Activated CD4-positive, alpha-beta memory T cell treated with anti-CD3 and anti-CD28 coated beads, Interleukin-2, amount 10 ng/mL, durations not matched to agents 7 days and 5 days (primary cell): ENCODE measurements around the gene TRHDE. TPM values are rescaled to one million over a fixed set of nuclear protein-coding genes. Genes with fewer than 3 reads are reported as not detected.
"Not testable (repeated sequence)": the region's sequence is repeated elsewhere in the genome, so short reads cannot be mapped to it uniquely, and the experiment has no call there.

ENCODE experiments used
- CTCF ChIA-PET: fragments of 350-600 bp; sonication (Branson Sonifier 250); formaldehyde crosslinking; loops from one replicate; lab custom pipeline; 2021; ENCODE audit warnings: antibody characterized with exemption, inconsistent platforms; lab: Charles Lee
- POLR2A ChIA-PET: fragments of 350-600 bp; sonication (Branson Sonifier 250); formaldehyde crosslinking; loops from one replicate; lab custom pipeline; 2021; ENCODE audit warnings: antibody characterized with exemption; lab: Charles Lee
- DNase-seq: peaks from one replicate; pipeline ENCODE4 v3.0.0-alpha.2; 2020
- H3K27ac Mint-ChIP-seq: one replicate; pipeline ENCODE4 v1.8.0; 2021; ENCODE audit warnings: mild to moderate bottlenecking, mixed read lengths
- H3K27me3 Mint-ChIP-seq: one replicate; pipeline ENCODE4 v1.8.0; 2021; ENCODE audit warnings: mixed read lengths
- H3K36me3 Mint-ChIP-seq: one replicate; pipeline ENCODE4 v1.8.0; 2021; ENCODE audit warnings: low read depth, mixed read lengths
- H3K4me1 Mint-ChIP-seq: one replicate; pipeline ENCODE4 v1.8.0; 2021; ENCODE audit warnings: mixed read lengths
- H3K4me3 Mint-ChIP-seq: one replicate; pipeline ENCODE4 v1.8.0; 2021; ENCODE audit warnings: mild to moderate bottlenecking, mixed read lengths
- H3K9me3 Mint-ChIP-seq: one replicate; pipeline ENCODE4 v1.8.0; 2021; ENCODE audit warnings: mixed read lengths
- total RNA-seq, 2 experiments: library from RNA; stranded (reverse); gene quantifications; one replicate each; pipeline ENCODE4 v1.2.3, GENCODE V29; 2021

The TRHDE gene
- total RNA-seq, 2 experiments from 2014 or later = not detected

GRCh38 chr12:72520044-72520678 is 248.0 kb downstream of the TRHDE start:
- H3K4me1 Mint-ChIP-seq, CTCF ChIA-PET, H3K4me3 Mint-ChIP-seq, H3K9me3 Mint-ChIP-seq, POLR2A ChIA-PET, H3K27me3 Mint-ChIP-seq, H3K27ac Mint-ChIP-seq, H3K36me3 Mint-ChIP-seq, DNase-seq: not testable (repeated sequence)

- H3K27me3 Mint-ChIP-seq = no peaks in the 10 kb centered on the region
- no peak overlapping the region for H3K4me3 Mint-ChIP-seq
- ChIA-PET POLR2A (no interaction called here), CTCF (no interaction called here)
- DNase-seq = no peak
- H3K27ac Mint-ChIP-seq = no peak overlapping the region
- peaks cover 3% of the 10 kb centered on the region for H3K9me3 Mint-ChIP-seq
- no peaks in the 10 kb centered on the region for H3K4me1 Mint-ChIP-seq
- no peaks in the 10 kb centered on the region for H3K36me3 Mint-ChIP-seq
These were observed 249.2 kb downstream of the TRHDE start for GRCh38 chr12:72521326-72521725.

- DNase-seq = no peak
- Mint-ChIP-seq H3K27ac (no peak overlapping the region), H3K4me3 (no peak overlapping the region), H3K36me3 (no peaks in the 10 kb centered on the region), H3K27me3 (no peaks in the 10 kb centered on the region), H3K4me1 (no peaks in the 10 kb centered on the region), H3K9me3 (peaks cover 6% of the 10 kb centered on the region)
- ChIA-PET CTCF (no interaction called here), POLR2A (no interaction called here)
These were observed 250.2 kb downstream of the TRHDE start for GRCh38 chr12:72522411-72522810.

GRCh38 chr12:72523754-72524153 is 251.6 kb downstream of the TRHDE start:
- POLR2A ChIA-PET = no interaction called here
- H3K27me3 Mint-ChIP-seq = no peaks in the 10 kb centered on the region

GRCh38 chr12:72535212-72535990 is 263.2 kb downstream of the TRHDE start:
- H3K9me3 Mint-ChIP-seq = no peaks in the 10 kb centered on the region
- H3K4me3 Mint-ChIP-seq = no peak overlapping the region
- no peak overlapping the region for H3K27ac Mint-ChIP-seq
- no peaks in the 10 kb centered on the region for H3K27me3 Mint-ChIP-seq
- no peaks in the 10 kb centered on the region for H3K4me1 Mint-ChIP-seq
- ChIA-PET CTCF (no interaction called here), POLR2A (no interaction called here)
- no peaks in the 10 kb centered on the region for H3K36me3 Mint-ChIP-seq
- no peak for DNase-seq

More at GRCh38 chr12:72523754-72524153, 251.6 kb downstream of the TRHDE start:
- Mint-ChIP-seq H3K4me3 (no peak overlapping the region), H3K27ac (no peak overlapping the region), H3K4me1 (no peaks in the 10 kb centered on the region), H3K9me3 (peaks cover 6% of the 10 kb centered on the region), H3K36me3 (no peaks in the 10 kb centered on the region)
- CTCF ChIA-PET = no interaction called here
- DNase-seq = no peak

GRCh38 chr12:72540811-72541210 is 268.6 kb downstream of the TRHDE start:
- no peaks in the 10 kb centered on the region for H3K9me3 Mint-ChIP-seq
- DNase-seq = no peak
- ChIA-PET CTCF (no interaction called here), POLR2A (no interaction called here)
- no peaks in the 10 kb centered on the region for H3K36me3 Mint-ChIP-seq
- no peaks in the 10 kb centered on the region for H3K4me1 Mint-ChIP-seq
- no peak overlapping the region for H3K27ac Mint-ChIP-seq
- no peak overlapping the region for H3K4me3 Mint-ChIP-seq
- H3K27me3 Mint-ChIP-seq = no peaks in the 10 kb centered on the region

GRCh38 chr12:72543777-72544467 is 271.8 kb downstream of the TRHDE start:
- Mint-ChIP-seq H3K36me3 (no peaks in the 10 kb centered on the region), H3K4me1 (no peaks in the 10 kb centered on the region), H3K27ac (no peak overlapping the region), H3K4me3 (no peak overlapping the region), H3K9me3 (peaks cover 4% of the 10 kb centered on the region), H3K27me3 (no peaks in the 10 kb centered on the region)
- no peak for DNase-seq
- ChIA-PET POLR2A (no interaction called here), CTCF (no interaction called here)

- no peaks in the 10 kb centered on the region for H3K27me3 Mint-ChIP-seq
- POLR2A ChIA-PET = no interaction called here
- H3K9me3 Mint-ChIP-seq = peaks cover 4% of the 10 kb centered on the region
- DNase-seq = no peak
- no peak overlapping the region for H3K27ac Mint-ChIP-seq
- no peaks in the 10 kb centered on the region for H3K36me3 Mint-ChIP-seq
- CTCF ChIA-PET = no interaction called here
- no peaks in the 10 kb centered on the region for H3K4me1 Mint-ChIP-seq
- H3K4me3 Mint-ChIP-seq = no peak overlapping the region
These were observed 273.9 kb downstream of the TRHDE start for GRCh38 chr12:72546106-72546505.

GRCh38 chr12:72547573-72547972 is 275.4 kb downstream of the TRHDE start:
- POLR2A ChIA-PET = no interaction called here
- no peaks in the 10 kb centered on the region for H3K36me3 Mint-ChIP-seq

GRCh38 chr12:72549184-72549583 is 277.0 kb downstream of the TRHDE start:
- H3K27me3 Mint-ChIP-seq = no peaks in the 10 kb centered on the region
- ChIA-PET POLR2A (no interaction called here), CTCF (no interaction called here)
- H3K27ac Mint-ChIP-seq = no peak overlapping the region
- no peaks in the 10 kb centered on the region for H3K36me3 Mint-ChIP-seq
- DNase-seq = no peak
- H3K9me3 Mint-ChIP-seq = peaks cover 4% of the 10 kb centered on the region
- H3K4me1 Mint-ChIP-seq = no peaks in the 10 kb centered on the region
- H3K4me3 Mint-ChIP-seq = no peak overlapping the region

More at GRCh38 chr12:72547573-72547972, 275.4 kb downstream of the TRHDE start:
- DNase-seq = no peak
- CTCF ChIA-PET = no interaction called here
- Mint-ChIP-seq H3K4me3 (no peak overlapping the region), H3K27me3 (no peaks in the 10 kb centered on the region), H3K9me3 (peaks cover 4% of the 10 kb centered on the region), H3K4me1 (no peaks in the 10 kb centered on the region), H3K27ac (no peak overlapping the region)

GRCh38 chr12:72560003-72560769 is 288.0 kb downstream of the TRHDE start:
- Mint-ChIP-seq H3K36me3 (no peaks in the 10 kb centered on the region), H3K4me1 (no peaks in the 10 kb centered on the region), H3K27ac (no peak overlapping the region), H3K27me3 (no peaks in the 10 kb centered on the region), H3K9me3 (no peaks in the 10 kb centered on the region), H3K4me3 (no peak overlapping the region)
- DNase-seq = no peak
- ChIA-PET POLR2A (no interaction called here), CTCF (no interaction called here)

GRCh38 chr12:72570601-72571000 is 298.4 kb downstream of the TRHDE start:
- Mint-ChIP-seq H3K9me3 (peaks cover 4% of the 10 kb centered on the region), H3K4me3 (no peak overlapping the region), H3K4me1 (no peaks in the 10 kb centered on the region), H3K36me3 (no peaks in the 10 kb centered on the region), H3K27ac (no peak overlapping the region), H3K27me3 (no peaks in the 10 kb centered on the region)
- ChIA-PET CTCF (interaction anchor here (0.7 kb wide), 1 partner anchor 1228 kb away, joined by 3 read pairs; no protein-coding TSS in a partner anchor), POLR2A (no interaction called here)
- DNase-seq = no peak

- Mint-ChIP-seq H3K4me3 (no peak overlapping the region), H3K4me1 (no peaks in the 10 kb centered on the region), H3K36me3 (no peaks in the 10 kb centered on the region), H3K27ac (no peak overlapping the region), H3K27me3 (no peaks in the 10 kb centered on the region), H3K9me3 (peaks cover 4% of the 10 kb centered on the region)
- ChIA-PET POLR2A (no interaction called here), CTCF (no interaction called here)
- DNase-seq = no peak
These were observed 302.0 kb downstream of the TRHDE start for GRCh38 chr12:72574138-72574537.
